Measurements from ENCODE around the gene TMEM50A. TPM values are rescaled to one million over a fixed set of nuclear protein-coding genes. Genes with fewer than 3 reads are reported as not detected.

Gene TMEM50A
- total and polyA plus RNA-seq, 9 of the 15 experiments (the other 6 are each of a cell fraction or from before 2014, with no cell fraction given), result 43.7 to 195 (median 137) TPM

DNA sequence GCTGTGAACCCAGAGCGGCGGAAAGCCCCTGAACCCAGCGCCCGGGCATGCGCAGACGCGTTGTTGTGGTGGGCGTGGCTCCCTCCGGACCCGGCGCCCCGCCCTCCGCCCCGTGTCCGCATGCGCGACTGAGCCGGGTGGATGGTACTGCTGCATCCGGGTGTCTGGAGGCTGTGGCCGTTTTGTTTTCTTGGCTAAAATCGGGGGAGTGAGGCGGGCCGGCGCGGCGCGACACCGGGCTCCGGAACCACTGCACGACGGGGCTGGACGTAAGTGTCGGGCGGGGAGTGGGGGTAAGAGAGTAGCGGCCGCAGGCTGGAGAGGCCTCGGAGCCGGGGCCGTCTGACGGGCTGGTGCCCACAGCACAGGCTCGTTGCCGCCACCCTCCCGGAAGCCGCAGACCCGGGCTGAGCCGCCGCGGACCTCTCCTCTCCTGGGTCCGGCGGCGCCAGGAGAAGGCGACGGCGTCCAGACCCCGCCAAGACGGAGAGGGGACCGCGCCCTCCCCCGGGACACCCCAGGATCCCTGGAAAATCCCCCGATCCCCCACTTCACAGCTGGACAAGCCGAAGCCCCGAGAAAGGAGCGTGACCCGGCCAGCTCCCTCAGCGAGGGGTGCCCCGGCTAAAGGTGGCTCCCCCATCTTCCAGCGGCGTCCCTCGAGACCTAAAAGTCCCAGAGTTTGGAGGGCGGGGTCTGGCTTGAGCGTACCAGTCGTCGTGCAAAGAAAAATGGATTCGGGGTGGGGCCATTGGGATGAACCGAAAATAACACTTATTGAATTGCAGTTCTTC, at the start of gene TMEM50A (continued):
- TF ChIP-seq MYBL2 (IDR thresholded peaks at IDR 0.05; ENCODE audit: low read depth) (no peak), MYBL2 (CRISPR knock-in tag; IDR thresholded peaks at IDR 0.05; ENCODE audit: borderline replicate concordance) (no peak), SMARCE1 (IDR thresholded peaks at IDR 0.05) (no peak; the same call in 1 of the 2 replicates), NBN (IDR thresholded peaks at IDR 0.05; ENCODE audit: low read depth) (no peak), BHLHE40 (IDR thresholded peaks at IDR 0.05; ENCODE audit: low read length) (no peak), ZNF830 (CRISPR knock-in tag; IDR thresholded peaks at IDR 0.05) (no peak), BMI1 (IDR thresholded peaks at IDR 0.05; ENCODE audit: low read length) (no peak), ESRRA (IDR thresholded peaks at IDR 0.05; ENCODE audit: borderline replicate concordance, low read depth) (peak; percentile 42; the same call in 1 of the 2 replicates), HEY1 (CRISPR knock-in tag; IDR thresholded peaks at IDR 0.05; ENCODE audit: borderline replicate concordance) (no peak), MEF2D (tag; conservative IDR thresholded peaks at IDR 0.05; ENCODE audit: low read depth) (no peak), KLF6 (CRISPR knock-in tag; IDR thresholded peaks at IDR 0.05; ENCODE audit: borderline replicate concordance) (no peak), SP1 (CRISPR knock-in tag; IDR thresholded peaks at IDR 0.05) (no peak)
- TF ChIP-seq, protein P1, sequence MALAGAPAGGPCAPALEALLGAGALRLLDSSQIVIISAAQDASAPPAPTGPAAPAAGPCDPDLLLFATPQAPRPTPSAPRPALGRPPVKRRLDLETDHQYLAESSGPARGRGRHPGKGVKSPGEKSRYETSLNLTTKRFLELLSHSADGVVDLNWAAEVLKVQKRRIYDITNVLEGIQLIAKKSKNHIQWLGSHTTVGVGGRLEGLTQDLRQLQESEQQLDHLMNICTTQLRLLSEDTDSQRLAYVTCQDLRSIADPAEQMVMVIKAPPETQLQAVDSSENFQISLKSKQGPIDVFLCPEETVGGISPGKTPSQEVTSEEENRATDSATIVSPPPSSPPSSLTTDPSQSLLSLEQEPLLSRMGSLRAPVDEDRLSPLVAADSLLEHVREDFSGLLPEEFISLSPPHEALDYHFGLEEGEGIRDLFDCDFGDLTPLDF (CRISPR knock-in tag; IDR thresholded peaks at IDR 0.05), result 0 out of 2 replicates have a peak, but pooled peaks have one; percentile 31
- TF ChIP-seq, protein P2, sequence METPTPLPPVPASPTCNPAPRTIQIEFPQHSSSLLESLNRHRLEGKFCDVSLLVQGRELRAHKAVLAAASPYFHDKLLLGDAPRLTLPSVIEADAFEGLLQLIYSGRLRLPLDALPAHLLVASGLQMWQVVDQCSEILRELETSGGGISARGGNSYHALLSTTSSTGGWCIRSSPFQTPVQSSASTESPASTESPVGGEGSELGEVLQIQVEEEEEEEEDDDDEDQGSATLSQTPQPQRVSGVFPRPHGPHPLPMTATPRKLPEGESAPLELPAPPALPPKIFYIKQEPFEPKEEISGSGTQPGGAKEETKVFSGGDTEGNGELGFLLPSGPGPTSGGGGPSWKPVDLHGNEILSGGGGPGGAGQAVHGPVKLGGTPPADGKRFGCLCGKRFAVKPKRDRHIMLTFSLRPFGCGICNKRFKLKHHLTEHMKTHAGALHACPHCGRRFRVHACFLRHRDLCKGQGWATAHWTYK (CRISPR knock-in tag; IDR thresholded peaks at IDR 0.05), result 0 out of 2 replicates have a peak, but pooled peaks have one; percentile 56
- TF ChIP-seq, protein P3, sequence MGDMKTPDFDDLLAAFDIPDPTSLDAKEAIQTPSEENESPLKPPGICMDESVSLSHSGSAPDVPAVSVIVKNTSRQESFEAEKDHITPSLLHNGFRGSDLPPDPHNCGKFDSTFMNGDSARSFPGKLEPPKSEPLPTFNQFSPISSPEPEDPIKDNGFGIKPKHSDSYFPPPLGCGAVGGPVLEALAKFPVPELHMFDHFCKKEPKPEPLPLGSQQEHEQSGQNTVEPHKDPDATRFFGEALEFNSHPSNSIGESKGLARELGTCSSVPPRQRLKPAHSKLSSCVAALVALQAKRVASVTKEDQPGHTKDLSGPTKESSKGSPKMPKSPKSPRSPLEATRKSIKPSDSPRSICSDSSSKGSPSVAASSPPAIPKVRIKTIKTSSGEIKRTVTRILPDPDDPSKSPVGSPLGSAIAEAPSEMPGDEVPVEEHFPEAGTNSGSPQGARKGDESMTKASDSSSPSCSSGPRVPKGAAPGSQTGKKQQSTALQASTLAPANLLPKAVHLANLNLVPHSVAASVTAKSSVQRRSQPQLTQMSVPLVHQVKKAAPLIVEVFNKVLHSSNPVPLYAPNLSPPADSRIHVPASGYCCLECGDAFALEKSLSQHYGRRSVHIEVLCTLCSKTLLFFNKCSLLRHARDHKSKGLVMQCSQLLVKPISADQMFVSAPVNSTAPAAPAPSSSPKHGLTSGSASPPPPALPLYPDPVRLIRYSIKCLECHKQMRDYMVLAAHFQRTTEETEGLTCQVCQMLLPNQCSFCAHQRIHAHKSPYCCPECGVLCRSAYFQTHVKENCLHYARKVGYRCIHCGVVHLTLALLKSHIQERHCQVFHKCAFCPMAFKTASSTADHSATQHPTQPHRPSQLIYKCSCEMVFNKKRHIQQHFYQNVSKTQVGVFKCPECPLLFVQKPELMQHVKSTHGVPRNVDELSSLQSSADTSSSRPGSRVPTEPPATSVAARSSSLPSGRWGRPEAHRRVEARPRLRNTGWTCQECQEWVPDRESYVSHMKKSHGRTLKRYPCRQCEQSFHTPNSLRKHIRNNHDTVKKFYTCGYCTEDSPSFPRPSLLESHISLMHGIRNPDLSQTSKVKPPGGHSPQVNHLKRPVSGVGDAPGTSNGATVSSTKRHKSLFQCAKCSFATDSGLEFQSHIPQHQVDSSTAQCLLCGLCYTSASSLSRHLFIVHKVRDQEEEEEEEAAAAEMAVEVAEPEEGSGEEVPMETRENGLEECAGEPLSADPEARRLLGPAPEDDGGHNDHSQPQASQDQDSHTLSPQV (IDR thresholded peaks at IDR 0.05), result no peak; the same call in 1 of the 2 replicates
- TF ChIP-seq, protein P4, sequence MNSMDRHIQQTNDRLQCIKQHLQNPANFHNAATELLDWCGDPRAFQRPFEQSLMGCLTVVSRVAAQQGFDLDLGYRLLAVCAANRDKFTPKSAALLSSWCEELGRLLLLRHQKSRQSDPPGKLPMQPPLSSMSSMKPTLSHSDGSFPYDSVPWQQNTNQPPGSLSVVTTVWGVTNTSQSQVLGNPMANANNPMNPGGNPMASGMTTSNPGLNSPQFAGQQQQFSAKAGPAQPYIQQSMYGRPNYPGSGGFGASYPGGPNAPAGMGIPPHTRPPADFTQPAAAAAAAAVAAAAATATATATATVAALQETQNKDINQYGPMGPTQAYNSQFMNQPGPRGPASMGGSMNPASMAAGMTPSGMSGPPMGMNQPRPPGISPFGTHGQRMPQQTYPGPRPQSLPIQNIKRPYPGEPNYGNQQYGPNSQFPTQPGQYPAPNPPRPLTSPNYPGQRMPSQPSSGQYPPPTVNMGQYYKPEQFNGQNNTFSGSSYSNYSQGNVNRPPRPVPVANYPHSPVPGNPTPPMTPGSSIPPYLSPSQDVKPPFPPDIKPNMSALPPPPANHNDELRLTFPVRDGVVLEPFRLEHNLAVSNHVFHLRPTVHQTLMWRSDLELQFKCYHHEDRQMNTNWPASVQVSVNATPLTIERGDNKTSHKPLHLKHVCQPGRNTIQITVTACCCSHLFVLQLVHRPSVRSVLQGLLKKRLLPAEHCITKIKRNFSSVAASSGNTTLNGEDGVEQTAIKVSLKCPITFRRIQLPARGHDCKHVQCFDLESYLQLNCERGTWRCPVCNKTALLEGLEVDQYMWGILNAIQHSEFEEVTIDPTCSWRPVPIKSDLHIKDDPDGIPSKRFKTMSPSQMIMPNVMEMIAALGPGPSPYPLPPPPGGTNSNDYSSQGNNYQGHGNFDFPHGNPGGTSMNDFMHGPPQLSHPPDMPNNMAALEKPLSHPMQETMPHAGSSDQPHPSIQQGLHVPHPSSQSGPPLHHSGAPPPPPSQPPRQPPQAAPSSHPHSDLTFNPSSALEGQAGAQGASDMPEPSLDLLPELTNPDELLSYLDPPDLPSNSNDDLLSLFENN (IDR thresholded peaks at IDR 0.05; ENCODE audit: low read depth in 2 of 2, low read length in 2 of 2), result no peak
